ENCODE measurements around the gene GBA2. TPM values are rescaled to one million over a fixed set of nuclear protein-coding genes. Genes with fewer than 3 reads are reported as not detected.
A peak's percentile ranks its signal among the peaks of the same experiment; 100 is the strongest.

Gene GBA2
- polyA plus RNA-seq, 3 donors = 18.1 to 130 (median 26.4) TPM

GRCh38 chr9:35700031-35700430, 49.0 kb downstream of the GBA2 start:
- no peaks in the 10 kb centered on the region for H3K27me3 ChIP-seq (ENCODE audit: control insufficient read depth in 2 of 2, insufficient read depth in 2 of 2, low read length in 2 of 2)
- no peak overlapping the region for H2AFZ ChIP-seq (ENCODE audit: insufficient read depth, low read depth, low read length, poor library complexity, severe bottlenecking)
- H3K4me3 ChIP-seq (replicated peaks in 1 of 3; ENCODE audit: low read depth in 2 of 3, low read length in 3 of 3) = no peak overlapping the region
- Mint-ChIP-seq H3K27me3 (ENCODE audit: low read depth in 3 of 3) (no peaks in the 10 kb centered on the region), H3K27ac (no peak overlapping the region), H3K36me3 (peaks cover 0 to 25% of the 10 kb centered on the region in 2 donors), H3K4me3 (no peak overlapping the region), H3K9me3 (peaks cover 0 to 2% (median 0%) of the 10 kb centered on the region in 7 donors), H3K4me1 (no peaks in the 10 kb centered on the region)
- peaks cover 91 to 95% of the 10 kb centered on the region in 2 donors for H3K36me3 ChIP-seq (replicated peaks in 1 of 2; ENCODE audit: control insufficient read depth in 1 of 2, insufficient read depth in 2 of 2, low read length in 2 of 2)
- 96% methylated on average over 11 of the region's 11 CpGs for WGBS (ENCODE audit: insufficient coverage)
- no peak overlapping the region for H3K4me2 ChIP-seq (replicated peaks; ENCODE audit: extremely low read depth, low read length, poor library complexity, severe bottlenecking)
- no peak for TF ChIP-seq CTCF (IDR thresholded peaks at IDR 0.05)
- H3K27ac ChIP-seq (ENCODE audit: low read depth in 1 of 2, low read length in 2 of 2) = peak overlapping the region in 1 of 2 donors; percentile 34
- no peaks in the 10 kb centered on the region for H3K79me2 ChIP-seq (ENCODE audit: insufficient read depth, low read length)
- H3K9me3 ChIP-seq (replicated peaks in 1 of 2; ENCODE audit: control insufficient read depth in 1 of 2, insufficient read depth in 1 of 2, low read length in 2 of 2) = no peaks in the 10 kb centered on the region
- no peak for DNase-seq
- H4K20me1 ChIP-seq (ENCODE audit: insufficient read depth, low read length) = peaks cover 96% of the 10 kb centered on the region
- intact Hi-C loops (cut with micrococcal nuclease) = no loop called here
- no peak overlapping the region for H3K9ac ChIP-seq (ENCODE audit: insufficient read depth, low read length, poor library complexity, severe bottlenecking)
- H3K4me1 ChIP-seq (ENCODE audit: control insufficient read depth in 1 of 2, insufficient read depth in 2 of 2, low read length in 2 of 2) = no peaks in the 10 kb centered on the region

GRCh38 chr9:35698231-35698630, 50.8 kb downstream of the GBA2 start:
- H3K4me1 Mint-ChIP-seq = no peaks in the 10 kb centered on the region
- H3K36me3 Mint-ChIP-seq = peaks cover 0 to 7% of the 10 kb centered on the region in 2 donors
- H3K27ac ChIP-seq (ENCODE audit: low read depth in 1 of 2, low read length in 2 of 2) = peak overlapping the region in 1 of 2 donors; percentile 14
- no peak overlapping the region for H2AFZ ChIP-seq (ENCODE audit: insufficient read depth, low read depth, low read length, poor library complexity, severe bottlenecking)
- H3K27me3 Mint-ChIP-seq (ENCODE audit: low read depth in 3 of 3) = peaks cover 0 to 2% (median 0%) of the 10 kb centered on the region in 3 donors
- no peak overlapping the region for H3K4me2 ChIP-seq (replicated peaks; ENCODE audit: extremely low read depth, low read length, poor library complexity, severe bottlenecking)
- H3K4me3 ChIP-seq (replicated peaks in 1 of 3; ENCODE audit: low read depth in 2 of 3, low read length in 3 of 3) = no peak overlapping the region
- H3K9me3 ChIP-seq (replicated peaks in 1 of 2; ENCODE audit: control insufficient read depth in 1 of 2, insufficient read depth in 1 of 2, low read length in 2 of 2) = no peaks in the 10 kb centered on the region
- no peak for TF ChIP-seq CTCF (IDR thresholded peaks at IDR 0.05)
- peaks cover 0 to 2% (median 0%) of the 10 kb centered on the region in 7 donors for H3K9me3 Mint-ChIP-seq
- no peaks in the 10 kb centered on the region for H3K4me1 ChIP-seq (ENCODE audit: control insufficient read depth in 1 of 2, insufficient read depth in 2 of 2, low read length in 2 of 2)
- intact Hi-C loops (cut with micrococcal nuclease) = loop anchor here (5.0 to 10.0 kb wide), 2 partner anchors 41 to 53 kb away; partner anchors contain the start of genes CCDC107 (in 1 of the 2) and RMRP (in 1 of the 2)
- 96% methylated on average over 5 of the region's 5 CpGs for WGBS (ENCODE audit: insufficient coverage)
- H3K79me2 ChIP-seq (ENCODE audit: insufficient read depth, low read length) = no peaks in the 10 kb centered on the region
- H3K4me3 Mint-ChIP-seq = no peak overlapping the region
- H4K20me1 ChIP-seq (ENCODE audit: insufficient read depth, low read length) = peaks cover 78% of the 10 kb centered on the region
- H3K27ac Mint-ChIP-seq = no peak overlapping the region
- no peak overlapping the region for H3K9ac ChIP-seq (ENCODE audit: insufficient read depth, low read length, poor library complexity, severe bottlenecking)
- H3K27me3 ChIP-seq (ENCODE audit: control insufficient read depth in 2 of 2, insufficient read depth in 2 of 2, low read length in 2 of 2) = no peaks in the 10 kb centered on the region
- peaks cover 73 to 77% of the 10 kb centered on the region in 2 donors for H3K36me3 ChIP-seq (replicated peaks in 1 of 2; ENCODE audit: control insufficient read depth in 1 of 2, insufficient read depth in 2 of 2, low read length in 2 of 2)
- no peak for DNase-seq

Measured in CD14-positive monocyte (primary cell).